Fibroblast of upper back skin (primary cell): Measurements from ENCODE around the gene FABP3.

Experiments
- DNase-seq: peaks from one replicate; pipeline ENCODE4 v3.0.0-alpha.2; 2013

Gene FABP3

DNA sequence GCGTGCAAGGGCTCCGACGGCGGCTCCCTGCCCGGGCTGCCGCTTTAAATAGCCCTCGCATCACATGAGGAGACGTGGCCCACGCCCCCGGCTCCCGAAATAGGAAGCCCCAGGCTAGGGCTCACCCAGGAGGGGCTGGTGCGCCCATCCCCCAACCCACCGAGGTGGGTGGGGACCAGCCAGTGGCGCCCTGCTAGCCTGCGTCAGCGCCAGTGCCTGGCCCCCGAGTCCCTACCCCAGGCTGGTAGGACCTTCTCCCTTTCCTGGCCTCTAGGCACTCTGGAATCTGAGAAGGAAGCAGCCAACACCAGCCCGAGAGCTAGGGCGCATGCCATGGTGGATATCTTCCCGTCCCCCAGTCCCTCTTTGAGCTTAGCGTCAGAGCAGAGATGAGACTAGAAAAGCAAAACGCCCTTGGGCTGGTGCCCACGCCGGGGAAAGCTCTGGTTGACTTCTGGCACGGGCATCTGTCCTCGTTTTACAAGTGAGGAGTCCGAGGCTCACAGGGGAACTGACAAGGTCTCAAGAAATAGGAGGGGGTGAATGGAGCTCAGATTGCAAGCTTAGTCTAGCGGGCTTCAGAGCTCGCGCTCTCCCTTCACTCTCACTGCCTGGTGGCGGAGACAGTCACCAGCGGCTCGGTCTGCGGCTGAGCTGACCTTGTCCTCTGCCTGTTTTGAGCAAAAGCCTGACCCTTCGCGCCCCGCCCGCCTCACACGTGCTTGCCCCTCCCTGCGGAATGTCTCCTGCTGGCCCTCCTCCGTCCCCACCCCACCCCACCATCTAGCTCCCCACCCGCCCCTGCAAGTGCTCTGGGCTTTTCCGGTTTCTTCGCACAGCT, at the start of gene FABP3:
Gene FABP3, minus strand, starts transcription at position 21 of the 841 bp plus-strand sequence. CDS start 62 bp downstream, outside the sequence.
- DNase-seq, result peak; percentile 42

- DNase-seq, result peak; percentile 25
Measured at GRCh38 chr1:31421371-31422040, 48.6 kb upstream of the FABP3 start.

DNA sequence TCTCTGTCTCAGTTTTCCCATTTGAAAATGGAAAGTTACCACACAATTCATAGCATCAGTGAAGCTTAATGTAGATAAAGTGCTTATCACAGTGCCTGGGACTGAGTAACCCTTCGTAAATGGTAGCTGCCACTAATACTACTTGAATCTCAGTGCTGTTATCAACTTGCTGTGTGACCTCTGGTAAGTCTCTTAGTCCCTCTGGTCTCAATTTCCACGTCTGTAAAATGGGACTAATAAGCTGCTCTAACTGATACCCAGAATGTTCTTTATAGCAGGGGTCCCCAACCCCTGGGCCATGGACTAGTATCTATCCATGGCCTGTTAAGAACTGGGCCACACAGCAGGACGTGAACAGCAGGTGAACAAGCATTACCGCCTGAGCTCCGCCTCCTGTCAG, 47.8 kb upstream of the FABP3 start:
- no peak for DNase-seq

GRCh38 chr1:31418626-31419323, 45.9 kb upstream of the FABP3 start:
- no peak for DNase-seq

DNA sequence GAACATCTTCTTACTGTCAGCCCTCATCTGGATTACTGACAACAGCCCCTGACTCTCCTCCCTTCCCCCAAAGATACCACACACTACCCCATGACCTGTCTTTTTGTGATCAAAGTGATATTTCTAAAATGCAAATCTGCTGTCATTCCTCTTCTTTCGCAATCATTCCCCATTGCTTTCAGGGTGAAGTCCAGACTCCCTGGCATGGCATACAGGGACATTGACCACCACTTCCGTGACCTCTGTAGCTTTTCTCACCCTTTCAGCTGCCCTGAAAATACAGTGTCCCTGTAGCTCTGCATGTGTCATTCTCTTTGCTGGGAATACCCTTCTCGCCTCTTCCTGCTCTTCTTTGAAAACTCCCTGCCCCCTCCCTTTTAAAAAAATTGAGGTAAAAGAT, 44.3 kb upstream of the FABP3 start:
- DNase-seq, result no peak

GRCh38 chr1:31416101-31416736, 43.3 kb upstream of the FABP3 start:
- no peak for DNase-seq

DNA sequence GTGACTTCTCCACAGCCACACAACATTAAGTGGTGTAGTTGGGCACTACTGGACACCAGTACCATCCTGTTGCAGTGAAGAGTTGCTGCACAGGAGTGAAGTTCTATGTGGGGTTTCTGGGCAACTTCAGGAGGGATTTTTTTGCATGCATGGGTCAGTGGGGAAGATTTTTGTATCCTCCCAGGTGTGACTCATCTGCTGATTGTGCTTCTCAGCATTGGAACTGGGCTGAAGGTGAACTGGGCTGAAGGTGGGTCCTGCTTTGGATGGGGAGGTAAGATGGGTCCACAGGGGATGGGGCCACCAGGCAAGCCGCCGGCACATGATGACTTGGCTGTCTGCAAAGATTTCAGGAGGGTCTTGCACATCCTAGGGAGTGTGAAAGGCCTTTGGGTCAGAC, 42.8 kb upstream of the FABP3 start:
- no peak for DNase-seq

GRCh38 chr1:31414980-31415370, 42.1 kb upstream of the FABP3 start:
- no peak for DNase-seq

GRCh38 chr1:31413405-31414001, 40.6 kb upstream of the FABP3 start:
- DNase-seq, result no peak

DNA sequence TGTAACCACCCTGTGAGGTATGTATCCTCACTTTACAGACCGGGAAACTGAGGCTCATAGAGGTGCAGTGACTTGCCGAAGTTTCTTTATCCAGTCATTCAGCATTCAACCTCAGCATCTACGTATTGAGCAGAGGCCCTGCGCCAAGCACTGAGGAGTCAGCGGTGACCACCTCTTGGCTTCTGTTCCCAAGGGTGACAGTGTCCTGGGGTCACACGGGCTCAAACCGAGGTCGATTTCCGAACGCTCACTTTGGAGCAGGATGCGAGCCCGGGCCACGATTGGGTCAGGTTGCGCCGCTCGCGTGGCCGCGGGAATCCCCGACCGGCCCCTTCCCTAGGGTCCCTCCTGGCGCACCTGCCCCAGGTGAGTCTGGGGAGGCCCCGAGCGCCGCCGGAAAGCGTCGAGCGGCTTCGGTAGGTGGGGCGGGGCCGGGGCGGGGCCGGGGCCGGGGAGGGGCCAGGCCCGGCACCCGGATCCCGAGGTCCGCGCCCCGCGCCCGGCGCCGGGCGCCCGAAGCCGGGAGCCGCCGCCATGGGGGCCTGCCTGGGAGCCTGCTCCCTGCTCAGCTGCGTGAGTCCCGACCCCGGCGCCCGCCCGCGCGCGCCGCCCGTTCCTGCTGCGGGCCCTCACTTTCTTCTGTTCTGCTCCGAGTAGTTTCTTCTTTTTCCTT, 40.0 kb upstream of the FABP3 start, which contains the start of gene SERINC2:
Gene SERINC2, plus strand, starts transcription at position 482 of the 673 bp plus-strand sequence. Its CDS starts 53 bp downstream, at position 535.
- no peak for DNase-seq

DNA sequence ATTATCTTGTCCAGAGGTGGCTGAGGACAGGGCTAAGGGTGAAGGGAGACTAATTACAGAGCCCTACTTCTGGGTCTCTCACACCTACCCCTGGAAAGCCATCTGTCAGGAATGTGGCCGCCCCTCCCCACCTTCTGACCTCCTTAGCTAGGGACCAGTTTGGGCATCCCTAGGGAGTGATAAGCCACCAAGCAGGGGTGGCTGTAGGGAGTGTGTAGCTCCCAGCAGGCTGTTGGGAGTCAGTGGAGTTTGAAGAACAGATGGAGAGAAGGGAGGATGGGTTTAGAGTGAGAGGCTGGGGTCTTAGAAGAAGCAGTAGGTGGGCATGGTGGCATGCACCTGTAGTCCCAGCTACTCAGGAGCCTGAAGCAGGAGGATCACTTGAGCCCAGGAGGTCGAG, 39.3 kb upstream of the FABP3 start:
- no peak for DNase-seq

DNA sequence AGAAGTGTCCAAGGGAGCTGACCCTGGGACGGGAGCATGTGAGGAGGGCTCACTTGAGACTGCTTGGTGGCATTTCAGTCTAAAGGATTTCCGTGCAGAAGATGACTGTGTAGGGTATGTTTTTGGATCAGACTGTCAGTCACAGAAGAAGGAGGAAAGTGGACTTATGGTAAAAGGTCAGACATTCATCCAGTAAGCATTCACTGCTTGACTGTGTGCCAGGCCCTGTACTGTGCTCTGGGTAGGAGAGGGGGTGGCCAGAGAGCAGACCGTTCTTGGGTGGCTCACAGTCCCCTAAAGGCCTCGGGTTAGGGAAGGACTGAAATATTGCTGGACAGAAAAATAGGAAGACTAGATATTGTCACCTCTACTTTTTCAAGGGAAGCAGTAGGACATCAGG, 38.0 kb upstream of the FABP3 start:
- peak; percentile 50 for DNase-seq

- DNase-seq, result no peak
Measured at GRCh38 chr1:31409946-31410858, 37.3 kb upstream of the FABP3 start.

DNA sequence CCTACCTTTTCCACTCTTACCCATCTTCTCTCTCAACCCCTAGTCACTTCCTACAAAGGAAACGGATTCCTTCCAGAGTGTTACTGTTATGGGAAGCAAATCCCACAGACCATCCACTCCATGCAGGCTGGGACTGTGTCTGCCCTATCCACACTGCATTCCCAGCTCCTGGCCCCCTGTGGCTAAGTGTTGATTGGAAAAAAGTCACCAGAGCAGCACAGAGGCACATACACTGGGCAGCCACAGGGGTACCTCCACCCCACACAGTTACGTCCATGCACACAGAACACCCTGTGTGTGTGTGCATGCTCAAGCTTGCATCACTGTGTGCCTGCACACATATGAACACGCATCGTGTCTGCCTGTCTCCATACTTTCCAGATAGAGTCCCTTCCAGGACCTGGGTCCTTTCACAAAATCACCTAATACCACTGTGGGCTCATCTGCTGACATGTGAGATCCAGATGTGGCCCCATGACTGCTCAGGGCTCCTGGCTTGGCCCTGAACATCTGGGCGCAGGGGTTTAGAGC, 36.0 kb upstream of the FABP3 start:
- DNase-seq, result no peak

GRCh38 chr1:31407029-31407626, 34.3 kb upstream of the FABP3 start:
- no peak for DNase-seq

GRCh38 chr1:31405578-31406245, 32.8 kb upstream of the FABP3 start:
- DNase-seq, result no peak

DNA sequence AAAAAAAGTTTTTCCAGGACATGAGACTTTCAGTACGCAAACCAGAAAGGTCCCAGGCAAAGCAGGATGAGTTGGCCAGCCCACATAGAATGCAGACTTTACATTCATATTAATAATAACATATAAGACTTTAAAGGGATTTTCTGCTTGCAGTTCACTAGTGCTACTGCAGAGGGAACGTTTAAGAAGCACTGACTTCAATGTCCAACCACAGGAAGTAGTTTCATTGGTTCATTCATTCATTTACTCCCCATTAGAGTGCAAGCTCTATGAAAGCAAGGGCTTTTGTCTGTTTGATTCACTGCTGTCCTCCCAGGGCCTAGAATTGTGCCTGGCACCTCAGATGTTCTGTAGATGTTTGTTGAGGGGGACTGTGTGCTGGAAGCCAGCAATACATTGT, 28.4 kb upstream of the FABP3 start:
- no peak for DNase-seq

- peak; percentile 88 for DNase-seq
Measured at GRCh38 chr1:31400393-31400792, 27.5 kb upstream of the FABP3 start.

DNA sequence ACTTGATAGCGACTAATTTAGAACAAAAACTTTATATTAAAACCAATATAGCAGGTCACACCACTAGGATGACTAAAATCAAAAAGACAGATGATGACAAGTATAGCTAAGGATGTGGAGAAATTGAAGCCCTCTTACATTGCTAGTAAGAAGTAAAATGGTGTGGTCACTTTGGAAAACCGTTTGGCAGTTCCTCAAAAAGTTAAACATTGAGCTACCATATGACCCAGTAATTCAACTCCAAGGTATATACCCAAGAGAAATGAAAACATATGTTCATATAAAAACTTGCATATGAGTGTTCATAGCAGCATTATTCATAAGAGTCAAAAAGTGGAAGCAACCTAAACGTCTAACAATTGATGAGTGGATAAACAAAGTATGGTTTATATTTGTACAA, 27.1 kb upstream of the FABP3 start:
- DNase-seq, result peak; percentile 83

GRCh38 chr1:31398246-31398645, 25.4 kb upstream of the FABP3 start:
- no peak for DNase-seq
